ENCODE measurements around the gene GART.
A peak's percentile ranks its signal among the peaks of the same experiment; 100 is the strongest.

Gene GART

DNA sequence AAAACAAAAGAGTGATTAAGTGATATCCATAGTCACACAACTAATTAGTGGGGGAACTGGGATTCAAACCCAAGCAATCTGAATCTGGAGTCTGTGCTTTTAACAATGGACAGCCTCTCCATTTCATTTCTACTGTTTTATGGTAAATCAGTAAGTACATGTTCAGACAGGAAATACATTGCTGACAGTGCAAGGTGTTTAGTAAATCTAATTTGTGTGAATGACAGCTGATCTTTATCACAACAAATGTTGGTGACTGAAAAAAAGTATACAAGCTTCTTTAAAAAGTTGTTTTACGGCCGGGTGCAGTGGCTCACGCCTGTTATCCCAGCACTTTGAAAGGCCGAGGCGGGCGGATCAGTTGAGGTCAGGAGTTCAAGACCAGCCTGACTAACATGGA is 26.0 kb upstream of the GART start:
- Mint-ChIP-seq H3K9me3 (no peaks in the 10 kb centered on the region), H3K27me3 (ENCODE audit: low read depth) (no peaks in the 10 kb centered on the region), H3K4me1 (no peaks in the 10 kb centered on the region), H3K36me3 (ENCODE audit: low read depth) (peaks cover 57% of the 10 kb centered on the region), H3K27ac (peak overlapping the region in 1 of 3 experiments; percentile 12), H3K4me3 (no peak overlapping the region)
- TF ChIP-seq, protein P1, sequence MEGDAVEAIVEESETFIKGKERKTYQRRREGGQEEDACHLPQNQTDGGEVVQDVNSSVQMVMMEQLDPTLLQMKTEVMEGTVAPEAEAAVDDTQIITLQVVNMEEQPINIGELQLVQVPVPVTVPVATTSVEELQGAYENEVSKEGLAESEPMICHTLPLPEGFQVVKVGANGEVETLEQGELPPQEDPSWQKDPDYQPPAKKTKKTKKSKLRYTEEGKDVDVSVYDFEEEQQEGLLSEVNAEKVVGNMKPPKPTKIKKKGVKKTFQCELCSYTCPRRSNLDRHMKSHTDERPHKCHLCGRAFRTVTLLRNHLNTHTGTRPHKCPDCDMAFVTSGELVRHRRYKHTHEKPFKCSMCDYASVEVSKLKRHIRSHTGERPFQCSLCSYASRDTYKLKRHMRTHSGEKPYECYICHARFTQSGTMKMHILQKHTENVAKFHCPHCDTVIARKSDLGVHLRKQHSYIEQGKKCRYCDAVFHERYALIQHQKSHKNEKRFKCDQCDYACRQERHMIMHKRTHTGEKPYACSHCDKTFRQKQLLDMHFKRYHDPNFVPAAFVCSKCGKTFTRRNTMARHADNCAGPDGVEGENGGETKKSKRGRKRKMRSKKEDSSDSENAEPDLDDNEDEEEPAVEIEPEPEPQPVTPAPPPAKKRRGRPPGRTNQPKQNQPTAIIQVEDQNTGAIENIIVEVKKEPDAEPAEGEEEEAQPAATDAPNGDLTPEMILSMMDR (IDR thresholded peaks at IDR 0.05; ENCODE audit: unreplicated experiment in 3 of 3): no peak

DNA sequence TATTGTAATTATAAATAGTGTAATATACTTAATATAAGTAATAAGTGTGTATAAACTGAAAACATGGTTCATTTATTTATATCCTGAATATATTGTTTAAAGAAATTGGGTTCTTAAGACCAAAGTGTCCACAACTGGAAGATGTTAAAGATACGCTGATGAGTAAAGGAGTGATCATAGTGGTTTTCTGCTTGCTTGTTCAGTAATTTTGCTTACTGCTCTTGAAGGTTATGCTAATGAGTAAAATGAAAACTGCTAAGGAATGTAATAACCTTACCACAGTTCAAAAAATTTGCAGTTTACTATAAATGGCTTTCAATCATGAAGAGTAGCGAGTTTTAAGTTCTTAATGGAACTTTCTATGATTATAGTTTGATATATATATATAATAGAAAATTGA is 24.6 kb upstream of the GART start:
- TF ChIP-seq, protein P1 (IDR thresholded peaks at IDR 0.05; ENCODE audit: unreplicated experiment in 3 of 3): no peak
- Mint-ChIP-seq H3K27ac (no peak overlapping the region), H3K4me3 (no peak overlapping the region), H3K36me3 (ENCODE audit: low read depth) (peaks cover 52% of the 10 kb centered on the region), H3K9me3 (no peaks in the 10 kb centered on the region), H3K4me1 (no peaks in the 10 kb centered on the region), H3K27me3 (ENCODE audit: low read depth) (no peaks in the 10 kb centered on the region)

DNA sequence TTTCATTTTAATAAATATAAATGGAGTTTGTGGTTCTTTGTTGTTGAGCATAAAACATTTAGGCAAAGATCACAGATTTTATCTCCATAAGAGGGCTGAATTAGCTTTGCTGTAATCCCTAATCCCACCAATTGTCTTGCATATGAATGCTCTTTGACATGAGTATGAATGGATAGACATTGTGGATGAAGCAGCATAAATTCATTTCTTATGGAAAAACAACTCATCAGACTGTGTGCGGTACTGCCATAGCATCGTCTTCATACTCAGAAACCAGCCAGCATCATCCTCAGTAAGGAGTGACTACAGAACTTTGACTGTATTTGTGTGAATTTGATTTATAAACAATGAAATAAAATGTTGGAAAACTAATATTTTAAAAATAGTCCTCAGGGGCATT is 20.5 kb upstream of the GART start:
- H3K27ac Mint-ChIP-seq: no peak overlapping the region
- peaks cover 65% of the 10 kb centered on the region for H3K36me3 Mint-ChIP-seq (ENCODE audit: low read depth)
- no peaks in the 10 kb centered on the region for H3K9me3 Mint-ChIP-seq
- TF ChIP-seq, protein P1 (IDR thresholded peaks at IDR 0.05; ENCODE audit: unreplicated experiment in 3 of 3): no peak
- H3K4me3 Mint-ChIP-seq: no peak overlapping the region
- no peaks in the 10 kb centered on the region for H3K4me1 Mint-ChIP-seq
- H3K27me3 Mint-ChIP-seq (ENCODE audit: low read depth): no peaks in the 10 kb centered on the region

DNA sequence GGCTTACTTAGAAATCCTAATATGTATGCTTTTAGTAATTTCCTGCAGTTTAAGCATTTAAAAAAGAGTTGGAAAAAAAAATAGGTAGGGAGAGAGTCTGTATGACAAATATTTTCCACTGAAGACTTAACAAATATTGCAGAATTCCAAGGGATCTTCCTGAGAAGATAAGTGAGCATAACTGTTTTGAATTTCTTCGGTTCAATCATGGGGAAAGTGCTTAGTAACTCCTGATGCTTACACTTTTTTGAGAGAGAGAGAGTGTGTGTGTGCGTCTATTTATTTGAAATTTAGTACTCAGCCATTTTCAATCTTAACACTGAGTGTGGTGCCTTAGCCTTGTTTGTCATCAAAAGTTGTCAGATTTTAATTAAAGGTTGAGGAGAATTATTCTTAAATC is 19.5 kb upstream of the GART start:
- no peaks in the 10 kb centered on the region for H3K27me3 Mint-ChIP-seq (ENCODE audit: low read depth)
- H3K9me3 Mint-ChIP-seq: no peaks in the 10 kb centered on the region
- TF ChIP-seq, protein P1 (IDR thresholded peaks at IDR 0.05; ENCODE audit: unreplicated experiment in 3 of 3): no peak

DNA sequence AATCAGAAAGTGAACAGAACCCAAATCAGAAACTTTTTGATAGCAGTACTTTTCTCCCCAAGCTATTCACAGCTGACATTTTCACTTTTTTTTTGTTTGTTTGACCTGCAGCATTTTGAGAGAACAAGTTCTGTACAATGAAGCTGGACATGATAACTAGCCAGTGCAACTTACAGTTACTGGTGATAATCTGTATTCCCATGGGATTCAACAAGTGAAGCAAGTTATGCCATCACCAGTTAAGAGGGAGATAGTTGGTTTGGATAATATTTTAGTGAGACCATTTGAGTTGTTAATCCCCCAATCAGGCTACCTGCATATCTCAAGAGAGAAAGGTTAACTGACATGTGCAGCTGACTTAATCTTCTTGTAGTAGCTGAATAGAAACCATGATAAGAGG is 19.0 kb upstream of the GART start:
- Mint-ChIP-seq H3K4me3 (no peak overlapping the region), H3K36me3 (ENCODE audit: low read depth) (peaks cover 72% of the 10 kb centered on the region), H3K9me3 (no peaks in the 10 kb centered on the region), H3K4me1 (no peaks in the 10 kb centered on the region), H3K27ac (peak overlapping the region in 1 of 3 experiments; percentile 27), H3K27me3 (ENCODE audit: low read depth) (no peaks in the 10 kb centered on the region)
- TF ChIP-seq, protein P1 (IDR thresholded peaks at IDR 0.05; ENCODE audit: unreplicated experiment in 3 of 3): no peak

More for the DNA sequence above, 19.5 kb upstream of the GART start:
- Mint-ChIP-seq H3K27ac (peak overlapping the region in 1 of 3 experiments; percentile 27), H3K4me1 (no peaks in the 10 kb centered on the region), H3K36me3 (ENCODE audit: low read depth) (peaks cover 70% of the 10 kb centered on the region), H3K4me3 (no peak overlapping the region)

DNA sequence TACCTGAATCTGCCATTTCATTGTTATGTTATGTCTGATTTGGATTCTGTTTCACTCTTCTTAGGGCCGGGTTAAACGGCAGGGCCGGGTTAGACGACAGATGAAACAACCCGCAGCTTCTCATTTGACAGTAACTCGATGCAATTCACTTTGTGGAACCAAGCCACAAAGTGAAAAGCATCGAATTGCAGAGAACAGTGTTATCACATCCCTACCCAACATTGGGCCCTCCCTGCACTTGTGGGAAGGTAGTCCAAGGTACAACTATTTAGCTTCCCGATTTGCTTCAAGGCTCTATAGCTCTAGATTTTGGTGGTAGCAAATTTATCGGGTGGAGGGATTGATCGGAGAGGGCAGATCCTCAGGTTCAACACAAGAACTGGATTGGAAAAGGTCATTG is 17.9 kb upstream of the GART start:
- H3K9me3 Mint-ChIP-seq: no peaks in the 10 kb centered on the region
- peaks cover 82% of the 10 kb centered on the region for H3K36me3 Mint-ChIP-seq (ENCODE audit: low read depth)
- no peak overlapping the region for H3K27ac Mint-ChIP-seq
- no peak overlapping the region for H3K4me3 Mint-ChIP-seq
- H3K27me3 Mint-ChIP-seq (ENCODE audit: low read depth): no peaks in the 10 kb centered on the region
- TF ChIP-seq, protein P1 (IDR thresholded peaks at IDR 0.05; ENCODE audit: unreplicated experiment in 3 of 3): no peak
- H3K4me1 Mint-ChIP-seq: peaks cover 3% of the 10 kb centered on the region
